HG03095 (cell line): ENCODE data around the gene GARIN1A.
"Not testable (repeated sequence)": the region's sequence is repeated elsewhere in the genome, so short reads cannot be mapped to it uniquely, and the experiment has no call there.

Experiments
- ATAC-seq: cut with Tn5 transposase; IDR thresholded peaks from one replicate; pipeline ENCODE4 v1.9.1; 2021; ENCODE audit warnings: moderate library complexity; ENCODE audit not compliant: unreplicated experiment

GARIN1A gene

DNA sequence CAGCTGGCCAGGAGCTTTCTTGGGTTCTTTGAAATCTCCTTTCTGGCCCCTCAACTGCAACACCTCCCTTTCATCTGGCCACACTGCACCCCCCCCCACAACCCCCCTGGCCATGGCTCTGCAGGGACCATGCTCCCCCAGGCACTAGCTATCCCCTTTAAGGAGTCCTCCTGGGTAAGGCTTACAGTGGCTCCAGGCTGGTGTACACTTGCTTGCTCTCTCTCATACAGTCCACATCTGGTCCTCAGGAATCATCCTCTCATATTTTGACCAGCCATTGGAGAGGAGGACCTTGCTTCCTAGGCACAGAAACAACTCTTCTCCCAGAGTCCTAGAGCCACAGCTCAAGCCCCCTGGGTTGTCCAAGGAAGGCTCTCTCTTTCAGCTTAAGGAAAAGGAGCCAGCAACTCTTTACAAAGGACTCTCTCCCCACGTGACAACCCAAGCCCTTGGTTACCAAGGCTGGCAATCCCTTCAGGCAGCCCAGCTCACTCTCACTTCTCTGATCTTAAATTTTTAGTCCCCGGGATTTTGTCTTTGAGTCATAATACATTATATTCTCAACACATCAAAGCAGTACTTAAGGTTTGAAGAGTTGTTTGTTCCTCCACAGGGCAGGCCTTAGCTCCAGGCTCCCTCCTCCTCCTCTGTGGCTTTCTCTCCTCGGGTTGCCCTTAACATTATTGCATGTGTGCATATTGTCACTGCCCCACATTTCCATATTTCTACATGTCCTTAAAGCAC is 9.9 kb downstream of the GARIN1A start:
- no peak for ATAC-seq

- ATAC-seq: not testable (repeated sequence)
Measured at GRCh38 chr7:128683270-128683669, 11.2 kb downstream of the GARIN1A start.

- ATAC-seq: not testable (repeated sequence)
Measured at GRCh38 chr7:128683738-128684137, 11.6 kb downstream of the GARIN1A start.

DNA sequence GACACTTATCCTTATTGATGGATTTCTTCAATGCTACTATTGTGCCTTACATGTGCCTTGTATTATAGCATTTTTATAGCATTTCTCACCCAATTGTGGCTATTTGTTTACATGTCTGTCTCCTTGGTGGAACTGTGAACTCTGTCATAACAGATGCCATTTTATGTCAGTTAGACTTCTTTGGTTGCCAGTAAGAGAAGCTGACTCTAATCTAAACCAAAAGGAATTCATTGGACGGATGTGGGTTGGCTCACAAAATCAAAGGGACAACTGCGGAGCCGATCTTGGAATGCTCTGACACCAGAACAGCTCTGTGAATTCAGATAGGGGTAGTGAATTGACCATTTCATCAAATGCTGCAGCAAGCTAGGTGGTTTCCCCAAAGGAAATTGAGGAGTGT is 15.0 kb downstream of the GARIN1A start:
- ATAC-seq: no peak

GRCh38 chr7:128688492-128688891 is 16.4 kb downstream of the GARIN1A start:
- no peak for ATAC-seq

DNA sequence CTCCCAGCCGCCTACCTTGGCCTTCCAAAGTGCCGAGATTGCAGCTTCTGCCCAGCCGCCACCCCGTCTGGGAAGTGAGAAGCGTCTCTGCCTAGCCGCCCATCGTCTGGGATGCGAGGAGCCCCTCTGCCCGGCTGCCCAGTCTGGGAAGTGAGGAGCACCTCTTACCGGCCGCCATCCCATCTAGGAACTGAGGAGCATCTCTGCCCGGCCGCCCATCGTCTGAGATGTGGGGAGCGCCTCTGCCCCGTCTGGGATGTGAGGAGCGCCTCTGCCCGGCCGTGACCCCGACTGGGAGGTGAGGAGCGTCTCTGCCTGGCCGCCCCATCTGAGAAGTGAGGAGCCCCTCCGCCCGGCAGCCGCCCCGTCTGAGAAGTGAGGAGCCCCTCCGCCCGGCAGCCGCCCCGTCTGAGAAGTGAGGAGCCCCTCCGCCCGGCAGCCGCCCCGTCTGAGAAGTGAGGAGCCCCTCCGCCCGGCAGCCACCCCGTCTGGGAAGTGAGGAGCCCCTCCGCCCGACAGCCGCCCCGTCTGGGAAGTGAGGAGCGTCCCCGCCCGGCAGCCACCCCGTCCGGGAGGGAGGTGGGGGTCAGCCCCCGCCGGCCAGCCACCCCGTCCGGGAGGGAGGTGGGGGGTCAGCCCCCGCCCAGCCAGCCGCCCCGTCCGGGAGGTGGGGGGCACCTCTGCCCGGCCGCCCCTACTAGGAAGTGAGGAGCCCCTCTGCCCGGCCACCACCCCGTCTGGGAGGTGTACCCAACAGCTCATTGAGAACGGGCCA is 17.3 kb downstream of the GARIN1A start:
- ATAC-seq: not testable (repeated sequence)

DNA sequence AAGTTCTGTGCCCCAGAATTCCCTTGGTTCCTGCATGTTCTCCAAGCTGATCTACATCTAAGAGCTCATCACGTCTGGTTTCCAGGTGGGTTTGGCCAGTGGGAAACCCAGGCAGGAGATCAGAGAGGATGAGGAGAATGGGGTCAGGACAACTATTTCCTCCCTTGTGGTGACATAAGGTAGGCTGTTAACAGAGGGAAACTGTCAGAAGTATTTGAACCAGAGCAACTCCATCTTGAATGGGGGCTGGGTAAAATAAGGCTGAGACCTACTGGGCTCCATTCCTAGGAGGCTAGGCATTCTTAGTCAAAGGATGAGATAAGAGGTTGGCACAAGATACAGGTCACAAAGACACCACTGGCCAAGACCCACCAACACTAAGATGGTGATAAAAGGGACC is 19.1 kb downstream of the GARIN1A start:
- no peak for ATAC-seq

GRCh38 chr7:128692623-128693270 is 20.7 kb downstream of the GARIN1A start:
- no peak for ATAC-seq

GRCh38 chr7:128693373-128694015 is 21.4 kb downstream of the GARIN1A start:
- no peak for ATAC-seq

- ATAC-seq: no peak
Measured at GRCh38 chr7:128694738-128695137, 22.6 kb downstream of the GARIN1A start.

DNA sequence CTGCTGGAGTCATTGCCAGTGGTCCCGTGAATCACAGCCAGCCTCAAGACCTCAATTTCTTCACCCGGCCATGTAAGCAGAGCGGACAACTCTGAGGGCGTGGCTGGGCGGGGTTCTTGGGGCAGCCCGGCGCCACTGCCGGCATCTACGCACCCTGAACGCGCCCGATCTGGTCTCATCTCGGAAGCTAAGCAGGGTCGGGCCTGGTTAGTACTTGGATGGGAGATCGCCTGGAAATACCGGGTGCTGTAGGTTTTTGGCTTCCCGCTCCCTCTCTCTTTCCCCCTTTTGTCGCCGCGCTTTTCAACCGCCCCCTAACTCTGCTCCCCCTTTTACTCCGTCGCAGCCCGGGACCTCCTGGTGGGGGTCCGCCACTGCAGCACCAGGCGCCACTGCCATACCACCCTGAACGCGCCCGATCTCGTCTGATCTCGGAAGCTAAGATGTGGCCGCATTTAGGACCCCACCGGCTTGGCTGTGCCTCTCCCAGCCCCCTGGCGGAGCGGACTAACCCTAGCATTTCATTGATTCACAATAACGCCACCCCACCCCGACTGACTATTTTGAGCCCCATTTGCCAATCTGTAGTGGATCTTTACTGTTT is 25.3 kb downstream of the GARIN1A start:
- no peak for ATAC-seq

DNA sequence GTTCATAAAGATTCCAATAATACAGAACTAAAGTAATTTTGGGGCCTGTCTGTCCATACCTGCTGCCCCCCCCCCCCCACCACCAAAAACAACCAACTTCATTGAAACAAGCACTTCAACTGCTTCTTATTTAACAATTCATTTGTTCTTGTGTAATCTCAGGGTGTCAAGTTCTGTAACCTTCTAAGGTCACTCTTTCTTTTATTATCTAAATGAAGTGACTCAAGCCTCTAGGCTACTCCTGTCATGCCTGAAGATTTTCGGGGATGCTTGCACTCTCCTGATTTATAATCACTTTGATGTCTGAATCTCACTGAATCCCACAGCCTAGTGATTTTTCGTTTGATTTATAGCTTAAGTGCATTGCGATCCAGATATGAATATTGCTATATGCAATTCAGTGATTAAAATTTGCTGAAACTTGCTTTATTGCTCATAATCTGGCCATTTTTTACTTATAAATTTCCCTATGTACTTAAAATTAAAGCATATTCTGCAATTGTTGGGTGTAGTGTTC is 27.2 kb downstream of the GARIN1A start:
- no peak for ATAC-seq

- no peak for ATAC-seq
Measured at GRCh38 chr7:128699895-128700294, 27.8 kb downstream of the GARIN1A start.

DNA sequence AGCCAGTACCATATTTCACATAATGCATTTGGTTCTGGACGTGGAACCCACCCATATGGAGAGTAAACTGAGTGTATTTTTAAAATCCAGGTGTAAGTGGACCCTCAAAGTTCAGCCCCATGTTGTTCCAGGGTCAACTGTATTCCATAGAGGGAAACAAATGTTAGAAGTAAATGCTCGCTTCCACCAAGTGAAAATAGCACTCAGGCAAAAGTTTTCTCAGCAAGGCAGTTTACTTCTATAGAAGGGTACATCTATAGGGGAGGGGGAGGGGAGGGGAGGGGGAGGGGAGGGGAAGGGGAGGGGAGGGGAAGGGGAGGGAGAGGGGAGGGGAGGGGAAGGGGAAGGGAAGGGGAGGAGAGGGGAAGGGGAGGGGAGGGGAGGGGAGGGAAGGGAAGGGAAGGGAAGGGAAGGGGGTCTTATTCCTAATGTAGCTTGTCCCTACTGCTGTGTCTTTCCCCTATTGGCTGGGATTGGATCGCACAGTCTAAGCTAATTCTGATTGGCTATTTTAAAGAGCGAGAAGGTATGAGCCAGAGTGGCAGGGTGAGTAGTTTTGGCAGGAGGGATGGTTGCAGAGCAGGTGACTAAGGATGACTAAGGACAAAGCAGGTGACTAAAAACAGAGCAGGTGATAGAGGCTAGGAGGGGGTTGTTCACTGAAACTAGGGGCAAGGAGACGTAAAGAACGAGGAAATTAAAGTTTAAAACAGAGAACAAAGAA is 29.1 kb downstream of the GARIN1A start:
- no peak for ATAC-seq

- no peak for ATAC-seq
Measured at GRCh38 chr7:128703609-128704241, 31.6 kb downstream of the GARIN1A start.

DNA sequence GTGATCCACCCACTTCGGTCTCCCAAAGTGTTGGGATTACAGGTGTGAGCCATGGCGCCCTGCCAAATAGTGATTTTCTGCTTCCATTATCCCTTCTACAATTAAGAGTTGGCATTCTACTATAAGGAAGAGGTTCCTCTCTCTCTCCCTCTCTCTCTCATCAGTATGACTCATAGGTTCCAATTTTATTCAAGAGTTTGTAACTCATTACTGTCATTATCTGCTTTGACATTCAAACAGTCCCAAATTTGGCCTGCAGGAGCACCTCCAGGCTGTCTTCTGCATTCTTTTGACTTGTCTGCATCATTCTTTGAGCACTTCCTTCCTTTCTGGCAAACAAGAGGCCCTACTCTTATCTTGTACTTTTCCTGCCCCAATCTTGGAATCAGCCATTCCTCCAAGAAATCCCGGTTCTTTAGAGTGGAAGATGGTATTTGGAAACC is 33.8 kb downstream of the GARIN1A start:
- no peak for ATAC-seq

DNA sequence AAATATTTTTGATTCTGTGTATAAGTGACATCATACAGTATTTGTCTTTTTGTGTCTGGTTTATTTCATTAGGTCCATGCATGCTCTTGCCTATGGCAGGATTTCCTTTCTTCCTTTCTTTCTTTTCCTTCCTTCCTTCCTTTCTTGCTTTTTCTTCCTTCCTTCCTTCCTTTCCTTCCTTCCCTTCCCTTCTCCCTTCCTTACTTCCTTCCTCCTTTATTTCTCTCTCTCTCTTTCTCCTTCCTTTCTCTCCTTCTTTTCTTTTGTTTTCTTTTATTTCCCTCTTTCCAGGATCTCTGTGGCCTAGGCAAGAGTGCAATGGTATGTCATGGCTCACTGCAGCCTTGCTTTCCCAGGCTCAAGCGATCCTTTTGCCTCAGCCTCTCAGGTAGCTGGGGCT is 35.7 kb downstream of the GARIN1A start:
- no peak for ATAC-seq

- no peak for ATAC-seq
Measured at GRCh38 chr7:128708235-128708634, 36.1 kb downstream of the GARIN1A start.

DNA sequence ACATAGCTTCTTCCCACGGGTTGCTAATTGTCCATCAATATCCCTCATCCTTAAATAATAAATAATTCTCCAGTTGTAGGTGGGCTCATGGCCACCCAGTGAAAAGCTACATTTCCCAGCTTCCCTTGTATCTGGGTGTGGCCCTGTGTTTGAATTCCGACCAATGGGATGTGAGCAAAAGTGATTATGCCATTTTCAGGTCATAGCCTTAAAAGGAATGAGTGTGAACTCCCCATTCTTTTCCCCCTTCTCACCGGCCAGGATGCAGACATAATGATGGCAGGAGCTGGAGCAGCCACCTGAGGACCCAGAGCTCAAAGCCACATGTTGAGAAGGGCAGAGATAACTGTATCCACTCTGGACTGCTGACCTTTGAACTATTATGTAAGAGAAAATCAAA is 36.7 kb downstream of the GARIN1A start:
- ATAC-seq: no peak

GRCh38 chr7:128710481-128710880 is 38.4 kb downstream of the GARIN1A start:
- no peak for ATAC-seq
